HTR-8/SVneo (cell line): ENCODE data around the gene PRR14.
"Not testable (repeated sequence)": the region's sequence is repeated elsewhere in the genome, so short reads cannot be mapped to it uniquely, and the experiment has no call there.

Experiments used
- DNase-seq: peaks from one replicate; pipeline ENCODE4 v3.0.0; 2011; ENCODE audit warnings: low spot score, mixed read lengths; ENCODE audit not compliant: insufficient read length
- FAIRE-seq: peaks from 2 replicates; lab custom pipeline; 2011; peaks lifted over from hg19 to GRCh38; lab: Jason Lieb, UNC

The PRR14 gene

GRCh38 chr16:30677931-30678585, 27.3 kb downstream of the PRR14 start:
- no peak for DNase-seq
- FAIRE-seq, result no peak

GRCh38 chr16:30678586-30678970, 27.8 kb downstream of the PRR14 start:
- FAIRE-seq, result peak; percentile 65
- no peak for DNase-seq

GRCh38 chr16:30680326-30680725, 29.6 kb downstream of the PRR14 start:
- FAIRE-seq, result no peak
- DNase-seq, result no peak

- FAIRE-seq, result no peak
- no peak for DNase-seq
These were observed 37.9 kb downstream of the PRR14 start for GRCh38 chr16:30688701-30689100.

- DNase-seq (no peak), FAIRE-seq (no peak)
These were observed 41.1 kb downstream of the PRR14 start for GRCh38 chr16:30691907-30692306.

GRCh38 chr16:30692396-30693064, 41.8 kb downstream of the PRR14 start:
- DNase-seq (no peak), FAIRE-seq (no peak)

- no peak for FAIRE-seq
- DNase-seq, result no peak
These were observed 44.4 kb downstream of the PRR14 start for GRCh38 chr16:30694926-30695693.

GRCh38 chr16:30696646-30697045, 45.9 kb downstream of the PRR14 start:
- DNase-seq, FAIRE-seq: not testable (repeated sequence)

- peak; percentile 97 for DNase-seq
- FAIRE-seq, result peak; percentile 92
These were observed 46.7 kb downstream of the PRR14 start for GRCh38 chr16:30697264-30698138.

GRCh38 chr16:30698139-30698815, 47.5 kb downstream of the PRR14 start:
- DNase-seq (peak; percentile 96), FAIRE-seq (peak; percentile 58)

- DNase-seq, result peak; percentile 84
- FAIRE-seq, result peak; percentile 26
These were observed 48.3 kb downstream of the PRR14 start, which contains the start of gene SRCAP for GRCh38 chr16:30698816-30699614. Gene SRCAP (plus strand): TSS chr16:30699171. CDS start chr16:30700825, 1,654 bp downstream.

- no peak for FAIRE-seq
- no peak for DNase-seq
These were observed 48.9 kb downstream of the PRR14 start for GRCh38 chr16:30699615-30700099.

- DNase-seq, result no peak
- FAIRE-seq, result no peak
These were observed 49.7 kb downstream of the PRR14 start for GRCh38 chr16:30700491-30700890.

- DNase-seq (no peak), FAIRE-seq (no peak)
These were observed 50.2 kb downstream of the PRR14 start for GRCh38 chr16:30700971-30701370.

GRCh38 chr16:30703071-30703470, 52.3 kb downstream of the PRR14 start:
- DNase-seq, FAIRE-seq: not testable (repeated sequence)

GRCh38 chr16:30703971-30704370, 53.2 kb downstream of the PRR14 start:
- FAIRE-seq (no peak), DNase-seq (no peak)
